SK-N-SH treated with all-trans-retinoic acid at 6 μM for 48 hours (cell line): ENCODE measurements around the gene CEP20.
"Not testable (repeated sequence)": the region's sequence is repeated elsewhere in the genome, so short reads cannot be mapped to it uniquely, and the experiment has no call there.

Experiments
- GLIS3 ChIP-seq: fragments of 250-450 bp; sonication (Bioruptor Pico); IDR thresholded peaks from 2 replicates; pipeline ENCODE4 v1.5.0; 2020; ENCODE audit warnings: mild to moderate bottlenecking, moderate library complexity
- ISL1 ChIP-seq: fragments of 250-450 bp; sonication (Bioruptor Pico); IDR thresholded peaks from 2 replicates; pipeline ENCODE4 v2.1.2; 2022; ENCODE audit warnings: mild to moderate bottlenecking, moderate library complexity
- OSR1 ChIP-seq: fragments of 250-450 bp; sonication (Bioruptor Pico); IDR thresholded peaks from 2 replicates; pipeline ENCODE4 v1.8.0; 2022; ENCODE audit warnings: moderate library complexity, mild to moderate bottlenecking, inconsistent platforms
- RARB ChIP-seq: fragments of 250-450 bp; sonication (Bioruptor Pico); IDR thresholded peaks from 2 replicates; pipeline ENCODE4 v1.8.0; 2021; ENCODE audit warnings: mild to moderate bottlenecking, moderate library complexity
- ZC3H10 ChIP-seq: fragments of 250-450 bp; sonication (Bioruptor Pico); IDR thresholded peaks from 2 replicates; pipeline ENCODE4 v1.5.1; 2021; ENCODE audit warnings: mild to moderate bottlenecking, moderate library complexity
- TF ChIP-seq, protein P1 (sequence below): fragments of 250-450 bp; sonication (Bioruptor Pico); IDR thresholded peaks from 2 replicates; pipeline ENCODE4 v1.5.1; 2021; ENCODE audit warnings: mild to moderate bottlenecking, moderate library complexity
- TF ChIP-seq, protein P2 (sequence below): fragments of 250-450 bp; sonication (Bioruptor Pico); IDR thresholded peaks from 2 replicates; pipeline ENCODE4 v1.5.1; 2020; ENCODE audit warnings: low read depth, mild to moderate bottlenecking, moderate library complexity

DNA sequence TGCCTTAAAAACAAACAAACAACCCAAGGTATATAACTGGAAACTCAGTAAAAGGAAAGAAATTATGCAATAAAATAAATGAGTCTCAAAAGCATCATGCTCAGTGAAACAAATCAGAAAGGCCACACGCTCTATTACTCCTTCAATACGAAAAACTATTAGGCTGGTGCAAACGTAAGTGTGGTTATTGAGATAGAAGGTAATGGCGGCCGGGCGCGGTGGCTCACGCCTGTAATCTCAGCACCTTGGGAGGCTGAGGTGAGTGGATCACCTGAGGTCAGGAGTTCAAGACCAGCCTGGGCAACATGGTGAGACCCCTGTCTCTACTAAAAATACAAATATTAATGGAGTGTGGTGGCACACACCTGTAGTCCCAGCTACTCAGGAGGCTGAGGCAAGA lies 49.2 kb downstream of the CEP20 start:
- TF ChIP-seq GLIS3; ISL1 (CRISPR knock-in tag); ZC3H10 (CRISPR knock-in tag); OSR1 (CRISPR knock-in tag); RARB (CRISPR knock-in tag): not testable (repeated sequence)
- TF ChIP-seq, protein P1, sequence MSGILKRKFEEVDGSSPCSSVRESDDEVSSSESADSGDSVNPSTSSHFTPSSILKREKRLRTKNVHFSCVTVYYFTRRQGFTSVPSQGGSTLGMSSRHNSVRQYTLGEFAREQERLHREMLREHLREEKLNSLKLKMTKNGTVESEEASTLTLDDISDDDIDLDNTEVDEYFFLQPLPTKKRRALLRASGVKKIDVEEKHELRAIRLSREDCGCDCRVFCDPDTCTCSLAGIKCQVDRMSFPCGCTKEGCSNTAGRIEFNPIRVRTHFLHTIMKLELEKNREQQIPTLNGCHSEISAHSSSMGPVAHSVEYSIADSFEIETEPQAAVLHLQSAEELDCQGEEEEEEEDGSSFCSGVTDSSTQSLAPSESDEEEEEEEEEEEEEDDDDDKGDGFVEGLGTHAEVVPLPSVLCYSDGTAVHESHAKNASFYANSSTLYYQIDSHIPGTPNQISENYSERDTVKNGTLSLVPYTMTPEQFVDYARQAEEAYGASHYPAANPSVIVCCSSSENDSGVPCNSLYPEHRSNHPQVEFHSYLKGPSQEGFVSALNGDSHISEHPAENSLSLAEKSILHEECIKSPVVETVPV (CRISPR knock-in tag), result not testable (repeated sequence)
- TF ChIP-seq, protein P2, sequence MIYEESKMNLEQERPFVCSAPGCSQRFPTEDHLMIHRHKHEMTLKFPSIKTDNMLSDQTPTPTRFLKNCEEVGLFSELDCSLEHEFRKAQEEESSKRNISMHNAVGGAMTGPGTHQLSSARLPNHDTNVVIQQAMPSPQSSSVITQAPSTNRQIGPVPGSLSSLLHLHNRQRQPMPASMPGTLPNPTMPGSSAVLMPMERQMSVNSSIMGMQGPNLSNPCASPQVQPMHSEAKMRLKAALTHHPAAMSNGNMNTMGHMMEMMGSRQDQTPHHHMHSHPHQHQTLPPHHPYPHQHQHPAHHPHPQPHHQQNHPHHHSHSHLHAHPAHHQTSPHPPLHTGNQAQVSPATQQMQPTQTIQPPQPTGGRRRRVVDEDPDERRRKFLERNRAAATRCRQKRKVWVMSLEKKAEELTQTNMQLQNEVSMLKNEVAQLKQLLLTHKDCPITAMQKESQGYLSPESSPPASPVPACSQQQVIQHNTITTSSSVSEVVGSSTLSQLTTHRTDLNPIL (CRISPR knock-in tag), result not testable (repeated sequence)
